Measurements from ENCODE around the gene SH2B3. TPM values are rescaled to one million over a fixed set of nuclear protein-coding genes. Genes with fewer than 3 reads are reported as not detected.

SH2B3 gene
- total RNA-seq, 1 experiment from 2014 or later: 20.5 TPM

DNA sequence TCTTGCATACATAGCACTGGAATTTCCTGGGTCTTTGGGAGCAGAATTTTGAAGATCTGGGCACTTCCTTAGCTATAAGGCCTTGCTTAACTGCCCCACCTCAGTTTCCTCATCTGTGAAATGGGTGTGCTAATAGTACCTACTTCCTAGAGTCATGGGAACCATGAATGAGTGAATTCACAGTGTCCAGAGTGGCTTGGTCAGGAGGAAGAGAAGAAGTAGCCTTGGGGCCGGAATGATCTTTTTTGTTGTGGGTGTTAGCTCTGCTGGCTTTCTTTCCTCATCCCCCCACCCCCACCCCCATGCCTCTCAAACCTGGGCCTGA lies 2.4 kb downstream of the SH2B3 start:
- no peak overlapping the region for H3K27ac ChIP-seq
- no peak for DNase-seq (ENCODE audit: low read depth in 1 of 2, low spot score in 2 of 2)
- H3K9me3 ChIP-seq (replicated peaks): no peaks in the 10 kb centered on the region
- H3K36me3 ChIP-seq: peaks cover 33% of the 10 kb centered on the region
- H3K4me3 ChIP-seq: peak overlapping the region; percentile 97; the same call in 1 of the 2 replicates
- H3K27me3 ChIP-seq (replicated peaks): no peaks in the 10 kb centered on the region
- peaks cover 76% of the 10 kb centered on the region for H3K4me1 ChIP-seq (replicated peaks)

DNA sequence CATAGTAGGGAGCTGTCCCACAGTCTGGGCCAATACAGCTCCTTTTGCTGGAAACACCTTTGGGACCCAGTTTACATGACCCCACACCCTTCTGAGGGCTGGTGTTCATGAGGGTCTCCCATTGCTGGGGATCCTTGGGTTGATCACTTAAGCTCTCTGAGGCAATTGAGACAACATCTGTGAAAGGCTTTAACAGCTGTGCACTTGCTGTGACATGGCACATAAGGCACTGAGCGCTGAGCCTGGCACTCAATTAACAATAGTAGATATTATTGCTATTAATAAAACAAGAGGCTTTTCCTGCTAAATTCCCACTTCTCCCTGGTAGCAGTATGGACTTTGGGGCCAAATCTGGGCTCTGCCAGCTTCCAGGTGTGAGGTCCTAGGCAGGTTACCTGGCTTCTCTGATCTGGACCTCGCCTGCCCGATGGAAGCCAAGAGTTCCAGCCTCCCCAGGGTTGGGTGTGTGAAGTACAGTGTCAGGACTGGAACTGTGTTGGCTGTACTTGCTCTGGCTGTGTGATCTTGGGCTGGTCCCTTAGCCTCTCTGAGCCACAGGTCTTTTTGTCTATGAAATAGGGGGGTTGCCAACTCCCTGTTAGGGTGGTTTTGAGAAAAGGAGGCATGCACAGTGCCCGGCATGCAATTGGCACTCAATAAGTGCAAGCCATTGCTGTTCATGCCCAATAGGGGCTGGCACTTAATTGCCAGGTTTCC lies 3.1 kb downstream of the SH2B3 start:
- Histone ChIP-seq H3K27me3 (replicated peaks) (no peaks in the 10 kb centered on the region), H3K36me3 (peaks cover 35% of the 10 kb centered on the region), H3K27ac (peak overlapping the region; percentile 77; the same call in 1 of the 2 replicates), H3K4me1 (replicated peaks) (peaks cover 83% of the 10 kb centered on the region), H3K4me3 (peak overlapping the region; percentile 9; the same call in 1 of the 2 replicates), H3K9me3 (replicated peaks) (no peaks in the 10 kb centered on the region)
- no peak for DNase-seq (ENCODE audit: low read depth in 1 of 2, low spot score in 2 of 2)

DNA sequence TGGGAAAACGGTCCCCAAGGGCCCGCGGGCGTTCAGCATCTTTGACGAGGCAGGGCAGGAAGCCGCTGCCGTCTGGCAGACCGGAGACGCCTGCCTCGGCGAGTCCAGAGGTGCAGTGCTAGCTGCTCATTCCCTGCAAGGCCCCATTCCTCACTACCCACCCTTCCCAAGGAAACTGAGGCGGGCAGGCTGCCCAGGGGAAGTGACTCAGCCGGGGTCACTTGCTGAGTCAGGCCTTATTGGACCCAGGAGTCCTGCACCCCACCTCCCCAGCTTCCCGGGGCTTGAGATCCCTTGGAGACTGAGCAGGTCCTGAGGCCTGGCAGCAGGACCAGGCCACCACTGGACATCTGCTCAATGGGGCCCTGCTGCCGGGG lies 3.7 kb downstream of the SH2B3 start:
- H3K27me3 ChIP-seq (replicated peaks): no peaks in the 10 kb centered on the region
- peak overlapping the region; percentile 77 for H3K27ac ChIP-seq
- H3K4me1 ChIP-seq (replicated peaks): peaks cover 87% of the 10 kb centered on the region
- peak overlapping the region; percentile 9 for H3K4me3 ChIP-seq
- H3K9me3 ChIP-seq (replicated peaks): no peaks in the 10 kb centered on the region
- peaks cover 38% of the 10 kb centered on the region for H3K36me3 ChIP-seq
- no peak for DNase-seq (ENCODE audit: low read depth in 1 of 2, low spot score in 2 of 2)

DNA sequence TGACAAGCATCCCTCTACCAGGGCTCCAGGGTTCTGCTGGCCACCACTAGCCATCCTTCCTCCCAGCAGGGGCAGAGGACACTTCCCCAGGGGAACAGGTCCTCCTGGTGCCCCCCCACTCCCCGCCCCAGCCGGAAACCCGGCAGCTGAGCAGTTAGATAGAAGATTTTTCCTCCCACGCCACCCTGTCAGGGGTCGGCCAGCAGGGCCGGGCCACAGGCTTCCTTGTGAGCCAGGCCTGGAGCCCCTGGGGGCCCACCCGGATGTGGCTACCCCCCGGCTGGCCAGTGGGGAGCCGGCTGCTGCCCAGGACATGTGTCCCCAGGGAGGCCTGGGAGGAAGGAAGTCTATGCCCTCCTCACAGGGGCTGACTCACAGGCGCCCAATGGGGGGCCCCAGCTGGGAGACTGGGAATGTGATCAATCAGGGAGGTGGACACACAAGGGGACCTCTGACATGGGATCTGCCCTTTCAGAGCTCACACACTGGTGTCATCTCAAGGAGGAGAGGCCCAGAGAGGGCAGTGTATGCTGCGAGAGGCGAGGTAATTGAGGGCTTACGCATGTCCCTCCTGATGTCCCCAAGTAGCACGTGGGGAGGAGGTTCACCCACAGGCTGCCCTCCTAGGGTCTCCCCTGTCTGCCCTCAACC lies 4.2 kb downstream of the SH2B3 start:
- H3K36me3 ChIP-seq: peaks cover 38% of the 10 kb centered on the region
- H3K27ac ChIP-seq: peak overlapping the region; percentile 77
- peak overlapping the region; percentile 9 for H3K4me3 ChIP-seq
- H3K4me1 ChIP-seq (replicated peaks): peaks cover 86% of the 10 kb centered on the region
- peak; percentile 84 to 90 for DNase-seq (ENCODE audit: low read depth in 1 of 2, low spot score in 2 of 2)
- no peaks in the 10 kb centered on the region for H3K27me3 ChIP-seq (replicated peaks)
- H3K9me3 ChIP-seq (replicated peaks): no peaks in the 10 kb centered on the region

DNA sequence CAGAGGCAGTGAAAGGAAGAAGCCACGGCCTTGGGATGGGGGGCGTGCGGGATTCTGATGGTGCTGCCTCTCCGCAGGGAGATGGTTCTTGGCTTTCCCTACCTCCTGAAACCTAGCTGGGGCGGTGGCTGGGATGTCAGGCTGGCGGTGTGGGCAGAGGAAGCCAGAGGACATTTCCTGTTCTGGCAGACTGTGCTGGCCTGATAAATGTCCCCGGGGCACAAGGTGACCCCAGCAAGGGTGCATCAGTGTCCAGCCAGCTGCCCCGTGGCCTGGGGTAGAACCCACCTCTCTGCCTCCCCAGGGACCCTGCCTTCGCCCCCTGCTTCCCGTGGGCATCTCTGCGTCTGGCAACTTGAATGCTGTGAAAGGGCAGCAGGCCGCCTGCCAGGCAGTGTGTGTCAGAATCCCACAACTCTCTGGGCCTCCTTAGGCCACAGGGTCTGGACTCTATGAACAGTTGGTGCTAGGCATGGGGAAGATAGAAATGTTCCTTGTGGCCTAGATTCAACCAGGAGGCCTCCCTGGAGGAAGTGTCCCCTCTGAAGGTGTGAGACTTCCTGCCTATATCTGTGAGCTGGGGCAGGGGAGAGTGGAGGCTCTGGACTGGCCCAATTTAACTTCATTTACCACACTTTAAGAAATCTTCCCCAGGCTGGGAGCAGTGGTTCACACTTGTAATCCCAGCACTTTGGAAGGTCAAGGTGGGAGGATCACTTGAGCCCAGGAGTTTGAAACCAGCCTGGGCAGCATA lies 4.9 kb downstream of the SH2B3 start:
- DNase-seq (ENCODE audit: low read depth in 1 of 2, low spot score in 2 of 2): no peak
- H3K9me3 ChIP-seq (replicated peaks): no peaks in the 10 kb centered on the region
- H3K36me3 ChIP-seq: peaks cover 38% of the 10 kb centered on the region
- H3K4me3 ChIP-seq: no peak overlapping the region
- no peaks in the 10 kb centered on the region for H3K27me3 ChIP-seq (replicated peaks)
- H3K4me1 ChIP-seq (replicated peaks): peaks cover 82% of the 10 kb centered on the region
- peak overlapping the region; percentile 77 for H3K27ac ChIP-seq

DNA sequence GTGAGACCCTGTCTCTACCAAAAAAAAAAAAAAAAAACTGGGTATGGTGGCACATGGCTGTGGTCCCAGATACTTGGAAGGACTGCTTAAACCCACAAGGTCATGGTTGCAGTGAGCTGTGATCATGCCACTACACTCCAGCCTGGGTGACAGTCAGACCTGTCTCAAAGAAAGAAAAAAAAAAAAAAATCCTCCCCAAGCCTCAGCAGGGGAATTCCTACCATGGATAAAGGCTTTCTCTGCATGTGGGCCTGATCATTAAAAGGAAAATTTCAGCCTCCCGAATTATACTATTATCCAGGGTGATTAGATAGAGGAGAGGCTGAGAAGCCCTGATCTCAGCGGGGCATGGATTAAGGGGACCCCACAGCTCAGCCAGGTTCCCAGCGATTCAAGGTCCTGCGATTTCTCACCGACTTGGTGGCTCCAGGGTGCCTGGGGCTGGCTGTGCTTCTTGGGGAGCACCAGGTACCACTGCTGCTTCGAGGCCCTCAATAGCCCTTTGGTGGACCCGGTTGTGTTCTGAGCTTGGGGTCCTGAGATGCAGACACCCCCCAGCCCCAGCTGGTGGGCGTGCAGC lies 5.6 kb downstream of the SH2B3 start:
- H3K27ac ChIP-seq: peak overlapping the region; percentile 77; the same call in 1 of the 2 replicates
- no peaks in the 10 kb centered on the region for H3K27me3 ChIP-seq (replicated peaks)
- DNase-seq (ENCODE audit: low read depth in 1 of 2, low spot score in 2 of 2): no peak
- H3K36me3 ChIP-seq: peaks cover 35% of the 10 kb centered on the region
- H3K4me3 ChIP-seq: no peak overlapping the region
- no peaks in the 10 kb centered on the region for H3K9me3 ChIP-seq (replicated peaks)
- H3K4me1 ChIP-seq (replicated peaks): peaks cover 82% of the 10 kb centered on the region

DNA sequence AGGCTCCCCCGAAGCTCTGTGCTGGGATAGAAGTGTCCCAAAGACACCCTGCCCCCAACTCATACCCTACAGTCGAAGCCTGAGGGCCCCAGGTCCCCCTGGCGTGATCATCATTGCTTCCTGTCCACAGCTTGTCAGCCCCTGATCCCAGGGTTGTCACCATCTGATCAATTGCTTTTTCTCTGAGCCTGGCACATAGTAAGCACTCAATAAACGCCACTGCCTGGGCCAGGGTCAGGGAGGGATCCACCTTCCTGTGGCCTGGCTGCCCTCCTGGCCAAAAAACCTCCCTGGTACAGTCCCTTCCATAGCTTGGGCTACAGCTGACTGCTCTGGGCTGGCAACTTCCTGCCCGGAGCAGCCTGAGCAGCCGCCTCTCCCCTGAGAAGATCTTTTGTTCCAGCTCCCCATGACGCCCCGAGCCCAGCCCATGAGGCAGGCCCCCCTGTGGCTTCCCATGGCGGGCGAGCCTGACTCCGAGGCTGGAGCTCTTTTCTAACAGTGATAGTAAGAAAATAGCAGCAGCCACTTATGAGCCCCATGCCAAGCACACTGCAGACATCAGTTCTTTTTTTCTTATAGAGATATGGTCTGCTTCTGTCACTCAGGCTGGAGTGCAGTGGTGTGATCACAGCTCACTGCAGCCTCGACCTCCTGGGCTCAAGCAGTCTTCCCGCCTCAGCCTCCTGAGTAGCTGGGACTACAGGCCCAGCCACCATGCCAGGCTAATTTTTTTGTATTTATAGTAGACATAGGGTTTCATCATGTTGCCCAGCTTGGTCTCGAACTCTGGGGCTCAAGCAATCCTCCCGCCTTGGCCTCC lies 6.5 kb downstream of the SH2B3 start:
- H3K4me3 ChIP-seq: no peak overlapping the region
- H3K4me1 ChIP-seq (replicated peaks): peaks cover 76% of the 10 kb centered on the region
- no peak for DNase-seq (ENCODE audit: low read depth in 1 of 2, low spot score in 2 of 2)

DNA sequence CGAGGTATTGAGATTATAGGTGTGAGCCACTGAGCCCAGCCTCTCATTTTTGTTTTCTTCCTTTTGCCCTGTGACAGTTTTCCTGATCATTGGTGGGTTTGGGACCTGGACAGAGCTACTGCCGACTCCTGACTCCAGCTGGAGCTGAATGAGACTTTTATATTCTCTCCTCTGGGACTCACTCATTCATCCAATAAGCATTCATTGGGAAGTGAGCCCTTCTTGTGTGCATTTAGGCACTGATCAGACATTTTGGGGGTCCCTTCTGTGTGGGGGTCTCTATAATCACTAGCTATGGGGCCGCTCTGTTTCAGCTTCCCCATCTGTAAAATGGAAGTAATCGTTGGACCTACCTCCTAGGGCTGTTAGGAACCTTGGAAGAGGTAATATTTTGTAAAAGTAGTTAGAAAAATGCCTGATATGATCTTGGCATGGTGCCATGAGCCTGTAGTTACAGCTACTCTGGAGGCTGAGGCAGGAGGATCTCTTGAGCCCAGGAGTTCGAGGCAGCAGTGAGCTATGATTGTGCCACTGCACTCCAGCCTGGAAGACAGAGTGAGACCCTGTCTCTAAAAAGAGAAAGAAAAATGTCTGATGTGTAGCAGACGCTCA lies 7.2 kb downstream of the SH2B3 start:
- no peak overlapping the region; the same call in 1 of the 2 replicates for H3K27ac ChIP-seq
- peaks cover 40% of the 10 kb centered on the region for H3K36me3 ChIP-seq
- H3K4me3 ChIP-seq: no peak overlapping the region
- peaks cover 68% of the 10 kb centered on the region for H3K4me1 ChIP-seq (replicated peaks)
- H3K27me3 ChIP-seq (replicated peaks): no peaks in the 10 kb centered on the region
- DNase-seq (ENCODE audit: low read depth in 1 of 2, low spot score in 2 of 2): no peak
- no peaks in the 10 kb centered on the region for H3K9me3 ChIP-seq (replicated peaks)

More for the DNA sequence above, 6.5 kb downstream of the SH2B3 start:
- H3K27me3 ChIP-seq (replicated peaks): no peaks in the 10 kb centered on the region
- H3K9me3 ChIP-seq (replicated peaks): no peaks in the 10 kb centered on the region
- peaks cover 37% of the 10 kb centered on the region for H3K36me3 ChIP-seq
- peak overlapping the region; percentile 27 for H3K27ac ChIP-seq

DNA sequence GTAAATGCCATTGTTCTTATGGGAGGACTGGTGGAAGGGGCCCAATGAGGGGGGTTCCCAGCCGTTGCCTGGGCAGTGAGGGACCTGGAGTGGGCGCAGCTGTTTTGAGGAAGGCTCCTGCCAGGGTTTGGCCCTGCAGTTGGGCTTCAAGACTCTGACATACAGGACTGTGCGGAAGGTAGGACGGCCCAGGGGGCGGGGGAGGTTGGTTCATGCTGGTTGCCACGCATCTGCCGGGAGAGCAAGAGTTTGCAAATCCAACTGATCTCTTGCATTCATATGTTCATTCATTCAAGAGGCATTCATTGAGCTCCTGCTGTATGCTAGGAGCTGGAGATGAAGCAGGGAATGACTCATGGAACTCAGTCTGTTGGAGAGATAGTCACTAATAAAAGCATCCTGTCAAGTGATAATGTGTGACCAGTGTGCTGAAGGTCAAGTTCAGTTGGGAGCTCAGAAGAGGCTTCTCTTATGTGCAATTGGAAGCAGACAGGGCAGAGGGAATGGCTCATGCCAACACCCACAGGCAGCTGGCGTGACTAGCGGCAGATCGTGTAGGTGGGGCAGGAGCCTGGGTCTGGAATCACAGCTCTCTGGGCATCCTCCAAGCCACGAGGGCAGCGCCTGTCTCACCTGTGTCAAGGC lies 7.8 kb downstream of the SH2B3 start:
- peak overlapping the region; percentile 34 for H3K27ac ChIP-seq
- peaks cover 38% of the 10 kb centered on the region for H3K36me3 ChIP-seq
- H3K4me3 ChIP-seq: no peak overlapping the region
- DNase-seq (ENCODE audit: low read depth in 1 of 2, low spot score in 2 of 2): no peak
- no peaks in the 10 kb centered on the region for H3K27me3 ChIP-seq (replicated peaks)
- H3K4me1 ChIP-seq (replicated peaks): peaks cover 62% of the 10 kb centered on the region
- no peaks in the 10 kb centered on the region for H3K9me3 ChIP-seq (replicated peaks)

DNA sequence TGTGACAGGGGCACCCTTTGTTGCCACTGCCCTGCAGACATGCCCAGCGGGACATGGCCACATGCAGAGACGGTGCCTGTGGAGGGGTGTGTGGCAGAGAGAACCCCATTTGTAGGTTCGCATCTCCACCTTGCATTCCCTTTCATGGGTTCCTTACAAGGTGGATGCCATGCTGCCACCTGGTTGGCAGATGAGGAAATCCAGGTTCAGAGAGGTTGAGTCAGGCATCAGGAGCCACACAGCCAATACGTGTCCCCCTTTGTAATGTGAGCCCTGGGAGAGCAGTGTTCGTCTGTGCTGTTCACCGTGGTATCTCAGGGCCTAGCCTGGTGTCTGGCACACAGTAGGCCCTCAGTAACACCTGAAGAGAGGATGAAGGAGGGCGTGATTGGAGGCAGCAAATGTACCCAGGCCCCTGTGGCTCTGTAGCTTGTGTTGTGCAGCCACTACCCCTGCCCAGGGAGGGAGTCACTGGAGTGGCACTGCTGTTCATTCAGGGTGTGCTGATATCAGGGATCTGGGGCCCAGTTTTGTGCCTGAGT lies 9.1 kb downstream of the SH2B3 start:
- Histone ChIP-seq H3K4me3 (no peak overlapping the region), H3K36me3 (peaks cover 37% of the 10 kb centered on the region), H3K27me3 (replicated peaks) (no peaks in the 10 kb centered on the region), H3K4me1 (replicated peaks) (peaks cover 50% of the 10 kb centered on the region), H3K9me3 (replicated peaks) (no peaks in the 10 kb centered on the region), H3K27ac (no peak overlapping the region)
- no peak for DNase-seq (ENCODE audit: low read depth in 1 of 2, low spot score in 2 of 2)

DNA sequence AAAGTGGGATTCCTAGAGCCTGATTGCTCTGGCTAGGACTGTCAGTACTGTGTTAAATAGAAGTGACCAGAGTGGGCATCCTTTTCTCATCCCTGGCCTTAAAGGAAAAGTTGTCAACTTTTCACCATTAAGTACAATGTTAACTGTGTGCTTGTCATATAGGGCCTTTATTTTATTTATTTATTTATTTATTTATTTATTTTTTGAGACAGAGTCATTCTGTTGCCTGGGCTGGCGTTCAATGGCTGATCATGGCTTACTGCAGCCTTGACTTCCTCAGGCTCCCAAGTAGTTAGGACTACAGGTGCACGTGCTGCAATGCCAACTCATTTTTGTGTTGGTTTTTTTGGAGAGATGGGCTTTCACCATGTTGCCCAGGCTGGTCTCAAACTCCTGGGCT lies 11.6 kb downstream of the SH2B3 start:
- no peaks in the 10 kb centered on the region for H3K27me3 ChIP-seq (replicated peaks)
- H3K4me3 ChIP-seq: no peak overlapping the region
- peaks cover 25% of the 10 kb centered on the region for H3K4me1 ChIP-seq (replicated peaks)
- H3K36me3 ChIP-seq: peaks cover 46% of the 10 kb centered on the region
- no peaks in the 10 kb centered on the region for H3K9me3 ChIP-seq (replicated peaks)
- no peak for DNase-seq (ENCODE audit: low read depth in 1 of 2, low spot score in 2 of 2)
- H3K27ac ChIP-seq: no peak overlapping the region

DNA sequence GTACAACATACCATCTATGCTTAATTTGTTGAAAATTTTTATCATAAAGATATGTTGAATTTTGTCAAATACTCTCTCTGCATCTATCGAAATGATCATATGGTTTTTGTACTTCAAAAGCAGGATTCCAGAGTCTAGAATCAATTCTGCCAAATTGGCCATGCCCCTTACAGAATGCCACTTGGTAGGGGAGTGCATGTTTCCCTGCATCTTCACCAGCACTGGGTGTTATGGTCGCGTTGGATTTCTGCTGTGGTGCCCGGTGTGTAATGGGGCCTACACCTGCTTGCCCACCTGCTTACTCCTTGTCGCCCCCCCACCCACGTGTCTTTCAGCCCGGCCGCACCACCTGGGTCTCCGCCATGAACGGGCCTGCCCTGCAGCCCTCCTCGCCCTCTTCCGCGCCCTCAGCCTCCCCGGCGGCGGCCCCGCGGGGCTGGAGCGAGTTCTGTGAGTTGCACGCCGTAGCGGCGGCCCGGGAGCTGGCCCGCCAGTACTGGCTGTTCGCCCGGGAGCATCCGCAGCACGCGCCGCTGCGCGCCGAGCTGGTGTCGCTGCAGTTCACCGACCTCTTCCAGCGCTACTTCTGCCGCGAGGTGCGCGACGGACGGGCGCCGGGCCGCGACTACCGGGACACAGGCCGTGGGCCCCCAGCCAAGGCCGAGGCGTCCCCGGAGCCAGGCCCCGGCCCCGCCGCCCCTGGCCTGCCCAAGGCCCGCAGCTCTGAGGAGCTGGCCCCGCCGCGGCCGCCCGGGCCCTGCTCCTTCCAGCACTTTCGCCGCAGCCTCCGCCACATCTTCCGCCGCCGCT lies 12.3 kb downstream of the SH2B3 start:
- Histone ChIP-seq H3K4me1 (replicated peaks) (peaks cover 18% of the 10 kb centered on the region), H3K9me3 (replicated peaks) (no peaks in the 10 kb centered on the region), H3K4me3 (no peak overlapping the region), H3K36me3 (peaks cover 46% of the 10 kb centered on the region), H3K27ac (no peak overlapping the region), H3K27me3 (replicated peaks) (no peaks in the 10 kb centered on the region)
- DNase-seq (ENCODE audit: low read depth in 1 of 2, low spot score in 2 of 2): no peak

Data from SJSA1 (cell line).